Astrocyte (in vitro differentiated cells and primary cell): Measurements from ENCODE around the gene ISLR2. TPM values are rescaled to one million over a fixed set of nuclear protein-coding genes. Genes with fewer than 3 reads are reported as not detected.

ENCODE experiments used
- DNase-seq: peaks from one replicate; pipeline ENCODE4 v3.0.0-alpha.2; 2010; ENCODE audit warnings: low read depth
- FAIRE-seq: peaks from 2 replicates; lab custom pipeline; 2011; peaks lifted over from hg19 to GRCh38; lab: Jason Lieb, UNC
- H2AFZ ChIP-seq: 2 replicates; pipeline ENCODE4 v1.6.0; 2012; ENCODE audit warnings: low read depth, low read length, inconsistent platforms
- H3K27ac ChIP-seq: 2 replicates; pipeline ENCODE4 v1.5.1; 2011; ENCODE audit warnings: low read depth, low read length, inconsistent platforms
- H3K27me3 ChIP-seq: 2 replicates; pipeline ENCODE4 v1.6.0; 2011; ENCODE audit warnings: low read length, inconsistent platforms; ENCODE audit not compliant: insufficient read depth
- H3K36me3 ChIP-seq: 2 replicates; pipeline ENCODE4 v1.5.1; 2011; ENCODE audit warnings: low read length, inconsistent platforms; ENCODE audit not compliant: insufficient read depth
- H3K4me1 ChIP-seq: 2 replicates; pipeline ENCODE4 v1.5.1; 2011; ENCODE audit warnings: low read length, inconsistent platforms; ENCODE audit not compliant: insufficient read depth
- H3K4me2 ChIP-seq: 2 replicates; pipeline ENCODE4 v1.6.0; 2012; ENCODE audit warnings: low read length, inconsistent platforms
- H3K4me3 ChIP-seq: 2 replicates; pipeline ENCODE4 v1.5.1; 2011; ENCODE audit warnings: low read depth, mild to moderate bottlenecking, low read length, inconsistent platforms; ENCODE audit not compliant: insufficient read depth
- H3K79me2 ChIP-seq: 2 replicates; pipeline ENCODE4 v1.6.0; 2012; ENCODE audit warnings: mild to moderate bottlenecking, low read length, inconsistent platforms; ENCODE audit not compliant: insufficient read depth
- H3K9ac ChIP-seq: 2 replicates; pipeline ENCODE4 v1.6.0; 2012; ENCODE audit warnings: mild to moderate bottlenecking, low read length, inconsistent platforms
- H3K9me3 ChIP-seq: 2 replicates; pipeline ENCODE4 v1.5.1; 2012; ENCODE audit warnings: low read depth, mild to moderate bottlenecking, low read length, inconsistent platforms; ENCODE audit not compliant: insufficient read depth
- H4K20me1 ChIP-seq: 2 replicates; pipeline ENCODE4 v1.6.0; 2012; ENCODE audit warnings: low read length, inconsistent platforms; ENCODE audit not compliant: insufficient read depth
- H3K27ac Mint-ChIP-seq: one replicate; pipeline ENCODE4 v1.8.0; 2021; ENCODE audit warnings: mild to moderate bottlenecking, mixed read lengths; ENCODE audit not compliant: unreplicated experiment
- H3K27me3 Mint-ChIP-seq: one replicate; pipeline ENCODE4 v1.8.0; 2021; ENCODE audit warnings: low read depth, mixed read lengths; ENCODE audit not compliant: unreplicated experiment
- H3K36me3 Mint-ChIP-seq: one replicate; pipeline ENCODE4 v1.8.0; 2021; ENCODE audit warnings: low read depth, mixed read lengths; ENCODE audit not compliant: unreplicated experiment
- H3K4me1 Mint-ChIP-seq: one replicate; pipeline ENCODE4 v1.8.0; 2021; ENCODE audit warnings: low read depth, mixed read lengths; ENCODE audit not compliant: unreplicated experiment
- H3K4me3 Mint-ChIP-seq: one replicate; pipeline ENCODE4 v1.8.0; 2021; ENCODE audit warnings: mild to moderate bottlenecking, moderate library complexity, mixed read lengths; ENCODE audit not compliant: unreplicated experiment
- H3K9me3 Mint-ChIP-seq: one replicate; pipeline ENCODE4 v1.8.0; 2021; ENCODE audit warnings: mild to moderate bottlenecking, mixed read lengths; ENCODE audit not compliant: unreplicated experiment
- CTCF ChIP-seq: IDR thresholded peaks from 2 replicates; pipeline ENCODE4 v1.5.1; 2011; ENCODE audit warnings: low read depth, mild to moderate bottlenecking, inconsistent platforms, low read length, moderate library complexity; ENCODE audit not compliant: insufficient read depth
- EZH2 ChIP-seq: IDR thresholded peaks from 2 replicates; pipeline ENCODE4 v1.6.1; 2012; ENCODE audit warnings: mild to moderate bottlenecking, low read length, inconsistent platforms; ENCODE audit not compliant: insufficient read depth
- total RNA-seq: library from RNA; stranded (reverse); gene quantifications from 2 replicates; pipeline ENCODE4 v1.2.1, GENCODE V29; 2021

ISLR2 gene
- total RNA-seq, 1 donor from 2014 or later = 0.14 TPM

GRCh38 chr15:74167891-74168331, 37.5 kb downstream of the ISLR2 start:
- Histone ChIP-seq H3K4me3 (no peak overlapping the region), H3K9me3 (no peaks in the 10 kb centered on the region), H3K36me3 (no peaks in the 10 kb centered on the region), H3K9ac (no peak overlapping the region), H3K4me1 (peaks cover 4% of the 10 kb centered on the region), H2AFZ (no peak overlapping the region), H3K4me2 (no peak overlapping the region), H3K27ac (no peak overlapping the region), H4K20me1 (no peaks in the 10 kb centered on the region), H3K27me3 (no peaks in the 10 kb centered on the region), H3K79me2 (no peaks in the 10 kb centered on the region)
- H3K27ac Mint-ChIP-seq = no peak overlapping the region
- H3K4me3 Mint-ChIP-seq = no peak overlapping the region
- no peaks in the 10 kb centered on the region for H3K36me3 Mint-ChIP-seq
- H3K27me3 Mint-ChIP-seq = peaks cover 46% of the 10 kb centered on the region
- DNase-seq (no peak), FAIRE-seq (no peak)
- TF ChIP-seq EZH2 = no peak
- TF ChIP-seq CTCF = no peak
- H3K9me3 Mint-ChIP-seq = peaks cover 5% of the 10 kb centered on the region
- peaks cover 2% of the 10 kb centered on the region for H3K4me1 Mint-ChIP-seq

GRCh38 chr15:74168711-74169126, 38.3 kb downstream of the ISLR2 start:
- Histone ChIP-seq H3K79me2 (no peaks in the 10 kb centered on the region), H4K20me1 (no peaks in the 10 kb centered on the region), H3K27me3 (no peaks in the 10 kb centered on the region), H3K4me3 (no peak overlapping the region), H3K36me3 (no peaks in the 10 kb centered on the region), H3K4me2 (no peak overlapping the region), H3K9me3 (no peaks in the 10 kb centered on the region), H2AFZ (no peak overlapping the region), H3K9ac (no peak overlapping the region), H3K27ac (no peak overlapping the region), H3K4me1 (peaks cover 12% of the 10 kb centered on the region)
- H3K27me3 Mint-ChIP-seq = peaks cover 46% of the 10 kb centered on the region
- peaks cover 5% of the 10 kb centered on the region for H3K9me3 Mint-ChIP-seq
- H3K4me1 Mint-ChIP-seq = peaks cover 8% of the 10 kb centered on the region
- no peak overlapping the region for H3K4me3 Mint-ChIP-seq
- DNase-seq (no peak), FAIRE-seq (no peak)
- H3K36me3 Mint-ChIP-seq = no peaks in the 10 kb centered on the region
- H3K27ac Mint-ChIP-seq = no peak overlapping the region
- no peak for TF ChIP-seq CTCF
- TF ChIP-seq EZH2 = no peak

- Histone ChIP-seq H4K20me1 (no peaks in the 10 kb centered on the region), H2AFZ (no peak overlapping the region), H3K27ac (no peak overlapping the region), H3K36me3 (no peaks in the 10 kb centered on the region), H3K27me3 (no peaks in the 10 kb centered on the region), H3K4me2 (no peak overlapping the region), H3K9ac (no peak overlapping the region), H3K4me3 (no peak overlapping the region), H3K79me2 (no peaks in the 10 kb centered on the region), H3K4me1 (peaks cover 17% of the 10 kb centered on the region), H3K9me3 (no peaks in the 10 kb centered on the region)
- DNase-seq = no peak
- Mint-ChIP-seq H3K36me3 (no peaks in the 10 kb centered on the region), H3K27me3 (peaks cover 38% of the 10 kb centered on the region), H3K4me1 (peaks cover 8% of the 10 kb centered on the region), H3K4me3 (no peak overlapping the region), H3K27ac (peak overlapping the region; percentile 41), H3K9me3 (peaks cover 3% of the 10 kb centered on the region)
- FAIRE-seq = no peak
- TF ChIP-seq CTCF (no peak), EZH2 (no peak)
Observed at GRCh38 chr15:74170071-74170844, 39.9 kb downstream of the ISLR2 start.
